Measurements from ENCODE around the gene KLHL30.

Gene KLHL30

GRCh38 chr2:238138331-238139195 is at the start of gene KLHL30:
TSS of gene KLHL30 (plus strand) at chr2:238138668. CDS start at chr2:238140755, 2,087 bp downstream.
- DNase-seq (ENCODE audit: low read depth): peak; percentile 53

GRCh38 chr2:238090887-238091286 is 47.6 kb upstream of the KLHL30 start:
- no peak for DNase-seq (ENCODE audit: low read depth)

- no peak for DNase-seq (ENCODE audit: low read depth)
Observed at GRCh38 chr2:238091436-238092060, 46.9 kb upstream of the KLHL30 start.

GRCh38 chr2:238092486-238093035 is 45.9 kb upstream of the KLHL30 start:
- no peak for DNase-seq (ENCODE audit: low read depth)

GRCh38 chr2:238093181-238094140 is 45.0 kb upstream of the KLHL30 start:
- DNase-seq (ENCODE audit: low read depth): no peak

GRCh38 chr2:238094438-238095022 is 43.9 kb upstream of the KLHL30 start:
- no peak for DNase-seq (ENCODE audit: low read depth)

- DNase-seq (ENCODE audit: low read depth): no peak
Observed at GRCh38 chr2:238095143-238095542, 43.3 kb upstream of the KLHL30 start.

- no peak for DNase-seq (ENCODE audit: low read depth)
Observed at GRCh38 chr2:238096311-238097011, 42.0 kb upstream of the KLHL30 start.

GRCh38 chr2:238097201-238097987 is 41.1 kb upstream of the KLHL30 start:
- DNase-seq (ENCODE audit: low read depth): no peak

- DNase-seq (ENCODE audit: low read depth): peak; percentile 44
Observed at GRCh38 chr2:238097988-238098871, 40.2 kb upstream of the KLHL30 start.

GRCh38 chr2:238098901-238099713 is 39.4 kb upstream of the KLHL30 start:
- no peak for DNase-seq (ENCODE audit: low read depth)

GRCh38 chr2:238099714-238100048 is 38.8 kb upstream of the KLHL30 start:
- no peak for DNase-seq (ENCODE audit: low read depth)

- DNase-seq (ENCODE audit: low read depth): peak; percentile 21
Observed at GRCh38 chr2:238100049-238100820, 38.2 kb upstream of the KLHL30 start, which contains the start of gene ESPNL. TSS of gene ESPNL (plus strand) at chr2:238100340. CDS start at chr2:238100420, 80 bp downstream.

GRCh38 chr2:238100821-238101771 is 37.4 kb upstream of the KLHL30 start:
- no peak for DNase-seq (ENCODE audit: low read depth)

GRCh38 chr2:238101891-238102841 is 36.3 kb upstream of the KLHL30 start:
- no peak for DNase-seq (ENCODE audit: low read depth)

All from EH (cell line).